ES-I3 (cell line): Measurements from ENCODE around the gene USP10.
A peak's percentile ranks its signal among the peaks of the same experiment; 100 is the strongest.

Source experiments
- H3K36me3 ChIP-seq: 2 replicates; pipeline ENCODE4 v1.6.1; 2013; ENCODE audit warnings: mild to moderate bottlenecking, low read length, control low read depth, moderate library complexity; ENCODE audit not compliant: insufficient read depth
- H3K4me1 ChIP-seq: 2 replicates; pipeline ENCODE4 v1.6.1; 2013; ENCODE audit warnings: mild to moderate bottlenecking, control low read depth, low read length; ENCODE audit not compliant: insufficient read depth
- H3K9ac ChIP-seq: 2 replicates; pipeline ENCODE4 v1.6.1; 2013; ENCODE audit warnings: low read depth, mild to moderate bottlenecking, low read length, moderate library complexity
- H3K9me3 ChIP-seq: 2 replicates; pipeline ENCODE4 v1.6.1; 2013; ENCODE audit warnings: mild to moderate bottlenecking, low read length, moderate library complexity; ENCODE audit not compliant: control insufficient read depth, insufficient read depth

Gene USP10

GRCh38 chr16:84819644-84820304 is 120.0 kb downstream of the USP10 start, which contains the start of gene CRISPLD2:
Gene CRISPLD2, plus strand, starts transcription at chr16:84819985. Its CDS starts 18,511 bp downstream, at chr16:84838496.
- H3K4me1 ChIP-seq = no peaks in the 10 kb centered on the region; the same call in 1 of the 2 replicates
- peak within 1 kb of the TSS; percentile 81 for H3K9ac ChIP-seq
- no peaks in the 10 kb centered on the region for H3K36me3 ChIP-seq
- H3K9me3 ChIP-seq = no peaks in the 10 kb centered on the region

GRCh38 chr16:84820305-84820684 is 120.5 kb downstream of the USP10 start:
- Histone ChIP-seq H3K9ac (peak overlapping the region; percentile 81; the same call in 1 of the 2 replicates), H3K4me1 (no peaks in the 10 kb centered on the region; the same call in 1 of the 2 replicates), H3K36me3 (no peaks in the 10 kb centered on the region), H3K9me3 (no peaks in the 10 kb centered on the region)

GRCh38 chr16:84820771-84821170 is 121.0 kb downstream of the USP10 start:
- Histone ChIP-seq H3K4me1 (no peaks in the 10 kb centered on the region; the same call in 1 of the 2 replicates), H3K36me3 (no peaks in the 10 kb centered on the region), H3K9me3 (no peaks in the 10 kb centered on the region), H3K9ac (no peak overlapping the region; the same call in 1 of the 2 replicates)

- no peaks in the 10 kb centered on the region for H3K9me3 ChIP-seq
- no peaks in the 10 kb centered on the region; the same call in 1 of the 2 replicates for H3K4me1 ChIP-seq
- H3K9ac ChIP-seq = no peak overlapping the region
- H3K36me3 ChIP-seq = no peaks in the 10 kb centered on the region
These were observed 121.4 kb downstream of the USP10 start for GRCh38 chr16:84821179-84821578.

GRCh38 chr16:84821728-84822689 is 122.2 kb downstream of the USP10 start:
- no peaks in the 10 kb centered on the region for H3K9me3 ChIP-seq
- no peaks in the 10 kb centered on the region for H3K36me3 ChIP-seq
- H3K9ac ChIP-seq = no peak overlapping the region
- no peaks in the 10 kb centered on the region; the same call in 1 of the 2 replicates for H3K4me1 ChIP-seq

- Histone ChIP-seq H3K9me3 (no peaks in the 10 kb centered on the region), H3K9ac (no peak overlapping the region), H3K36me3 (no peaks in the 10 kb centered on the region), H3K4me1 (peaks cover 4% of the 10 kb centered on the region; the same call in 1 of the 2 replicates)
These were observed 123.2 kb downstream of the USP10 start for GRCh38 chr16:84822990-84823389.

- Histone ChIP-seq H3K9me3 (no peaks in the 10 kb centered on the region), H3K4me1 (peaks cover 4% of the 10 kb centered on the region; the same call in 1 of the 2 replicates), H3K36me3 (no peaks in the 10 kb centered on the region), H3K9ac (no peak overlapping the region)
These were observed 123.7 kb downstream of the USP10 start for GRCh38 chr16:84823484-84823883.

- Histone ChIP-seq H3K36me3 (no peaks in the 10 kb centered on the region), H3K4me1 (peaks cover 4% of the 10 kb centered on the region; the same call in 1 of the 2 replicates), H3K9me3 (no peaks in the 10 kb centered on the region), H3K9ac (no peak overlapping the region)
These were observed 124.1 kb downstream of the USP10 start for GRCh38 chr16:84823926-84824325.

GRCh38 chr16:84825896-84826557 is 126.2 kb downstream of the USP10 start:
- Histone ChIP-seq H3K9ac (no peak overlapping the region), H3K9me3 (no peaks in the 10 kb centered on the region), H3K4me1 (peaks cover 4% of the 10 kb centered on the region; the same call in 1 of the 2 replicates), H3K36me3 (no peaks in the 10 kb centered on the region)

- Histone ChIP-seq H3K9ac (no peak overlapping the region), H3K4me1 (peaks cover 4% of the 10 kb centered on the region; the same call in 1 of the 2 replicates), H3K36me3 (no peaks in the 10 kb centered on the region), H3K9me3 (no peaks in the 10 kb centered on the region)
These were observed 126.8 kb downstream of the USP10 start for GRCh38 chr16:84826558-84826941.

- Histone ChIP-seq H3K36me3 (no peaks in the 10 kb centered on the region), H3K9ac (no peak overlapping the region), H3K9me3 (no peaks in the 10 kb centered on the region), H3K4me1 (peaks cover 4% of the 10 kb centered on the region; the same call in 1 of the 2 replicates)
These were observed 127.4 kb downstream of the USP10 start for GRCh38 chr16:84827131-84827574.

GRCh38 chr16:84827897-84828296 is 128.1 kb downstream of the USP10 start:
- H3K4me1 ChIP-seq = peaks cover 4% of the 10 kb centered on the region; the same call in 1 of the 2 replicates
- no peaks in the 10 kb centered on the region for H3K36me3 ChIP-seq
- no peak overlapping the region for H3K9ac ChIP-seq
- H3K9me3 ChIP-seq = no peaks in the 10 kb centered on the region

- Histone ChIP-seq H3K4me1 (peaks cover 4% of the 10 kb centered on the region; the same call in 1 of the 2 replicates), H3K9me3 (no peaks in the 10 kb centered on the region), H3K9ac (no peak overlapping the region), H3K36me3 (no peaks in the 10 kb centered on the region)
These were observed 128.5 kb downstream of the USP10 start for GRCh38 chr16:84828322-84828721.
